SU-DHL-6 (cell line): ENCODE measurements around the gene AMFR.

Experiments used
- H2AFZ ChIP-seq: fragments of 200-600 bp; sonication (generic); 2 replicates; pipeline ENCODE4 v1.6.1; 2014; ENCODE audit warnings: low read depth, mild to moderate bottlenecking, moderate library complexity, mixed read lengths, antibody characterized with exemption, low read length; ENCODE audit not compliant: severe bottlenecking
- H3F3A ChIP-seq: fragments of 200-600 bp; shearing (Covaris generic); 2 replicates; pipeline ENCODE4 v1.6.0; 2016; ENCODE audit warnings: antibody characterized with exemption, mild to moderate bottlenecking; ENCODE audit not compliant: insufficient read depth
- H3K27ac ChIP-seq: fragments of 200-600 bp; sonication (generic); 2 replicates; pipeline ENCODE4 v1.5.1; 2016; ENCODE audit warnings: low read depth, mild to moderate bottlenecking, low read length, moderate library complexity, mixed read lengths
- H3K27me3 ChIP-seq: fragments of 200-600 bp; sonication (generic), shearing (Covaris generic); 2 replicates; pipeline ENCODE4 v1.6.0; 2014; ENCODE audit warnings: mild to moderate bottlenecking, low read length
- H3K36me3 ChIP-seq: fragments of 200-600 bp; sonication (generic); 2 replicates; pipeline ENCODE4 v1.6.1; 2014; ENCODE audit warnings: mild to moderate bottlenecking, low read length, mixed read lengths
- H3K4me2 ChIP-seq: fragments of 300-600, 200-600 bp; shearing (Covaris generic), sonication (generic); 2 replicates; pipeline ENCODE4 v1.6.0; 2014; ENCODE audit warnings: low read length, low read depth, mild to moderate bottlenecking; ENCODE audit not compliant: poor library complexity, severe bottlenecking
- H3K4me3 ChIP-seq: fragments of 200-600 bp; sonication (generic); 2 replicates; pipeline ENCODE4 v1.5.1; 2014; ENCODE audit warnings: antibody characterized with exemption, low read length, mild to moderate bottlenecking, mixed read lengths; ENCODE audit not compliant: insufficient read depth, poor library complexity, severe bottlenecking
- H3K79me2 ChIP-seq: fragments of 200-600 bp; sonication (generic); 2 replicates; pipeline ENCODE4 v1.6.1; 2014; ENCODE audit warnings: mild to moderate bottlenecking, low read length, moderate library complexity; ENCODE audit not compliant: insufficient read depth
- H3K9ac ChIP-seq: fragments of 200-600 bp; sonication (generic); 2 replicates; pipeline ENCODE4 v1.7.0; 2014; ENCODE audit warnings: mild to moderate bottlenecking, low read length
- H3K9me2 ChIP-seq: fragments of 200-600 bp; sonication (generic); replicated peaks from 2 replicates; pipeline ENCODE4 v1.6.1; 2014; ENCODE audit warnings: low read length; ENCODE audit not compliant: insufficient read depth
- H3K9me3 ChIP-seq: fragments of 200-600 bp; sonication (generic); 2 replicates; pipeline ENCODE4 v1.6.1; 2014; ENCODE audit warnings: low read length, mixed read lengths; ENCODE audit not compliant: insufficient read depth
- H4K20me1 ChIP-seq: fragments of 200-600 bp; sonication (generic); 2 replicates; pipeline ENCODE4 v1.6.1; 2014; ENCODE audit warnings: low read depth, mild to moderate bottlenecking, antibody characterized with exemption, low read length, moderate library complexity, mixed read lengths
- CTCF ChIP-seq: fragments of 200-600 bp; sonication (generic); IDR thresholded peaks from one replicate; pipeline ENCODE4 v1.5.1; 2017; ENCODE audit warnings: antibody characterized with exemption, mild to moderate bottlenecking, low read length, moderate library complexity; ENCODE audit not compliant: insufficient read depth, poor library complexity, severe bottlenecking
- EZH2phosphoT487 ChIP-seq: fragments of 200-600 bp; sonication (generic), shearing (Covaris generic); conservative IDR thresholded peaks from 2 replicates; pipeline ENCODE4 v1.6.1; 2018; ENCODE audit warnings: mild to moderate bottlenecking, antibody characterized with exemption, low read length, moderate library complexity, mixed read lengths

The AMFR gene

GRCh38 chr16:56312556-56312955 lies 112.8 kb downstream of the AMFR start:
- no peak overlapping the region for H3K27ac ChIP-seq

GRCh38 chr16:56312028-56312300 lies 113.4 kb downstream of the AMFR start:
- Histone ChIP-seq H3K27ac (no peak overlapping the region), H3F3A (no peaks in the 10 kb centered on the region), H3K36me3 (no peaks in the 10 kb centered on the region), H3K4me3 (no peak overlapping the region), H3K4me2 (no peak overlapping the region), H3K9me2 (no peaks in the 10 kb centered on the region), H3K9me3 (no peaks in the 10 kb centered on the region), H3K27me3 (no peaks in the 10 kb centered on the region), H3K9ac (no peak overlapping the region), H3K79me2 (no peaks in the 10 kb centered on the region), H4K20me1 (no peaks in the 10 kb centered on the region), H2AFZ (no peak overlapping the region)
- TF ChIP-seq CTCF (no peak), EZH2phosphoT487 (no peak)

More at GRCh38 chr16:56312556-56312955, 112.8 kb downstream of the AMFR start:
- no peaks in the 10 kb centered on the region for H3K27me3 ChIP-seq
- TF ChIP-seq EZH2phosphoT487 (no peak), CTCF (no peak)
- no peaks in the 10 kb centered on the region for H3K36me3 ChIP-seq
- no peak overlapping the region for H3K4me2 ChIP-seq
- H4K20me1 ChIP-seq = no peaks in the 10 kb centered on the region
- H3K9me3 ChIP-seq = no peaks in the 10 kb centered on the region
- no peaks in the 10 kb centered on the region for H3F3A ChIP-seq
- H3K9ac ChIP-seq = no peak overlapping the region
- H3K79me2 ChIP-seq = no peaks in the 10 kb centered on the region
- H3K4me3 ChIP-seq = no peak overlapping the region
- H3K9me2 ChIP-seq = no peaks in the 10 kb centered on the region
- no peak overlapping the region for H2AFZ ChIP-seq
